ENCODE measurements around the gene UBE3C. TPM values are rescaled to one million over a fixed set of nuclear protein-coding genes. Genes with fewer than 3 reads are reported as not detected.

Gene UBE3C
- total RNA-seq (100 to 1,000 TPM in 2 of 5 donors, 10 to 100 TPM in 3; 60.9 to 162 (median 84.3) TPM), polyA plus RNA-seq (10 to 100 TPM; 13.5 to 23.4 (median 19.6) TPM)
- long read RNA-seq, donor 1, full-length matches to known transcripts = 1 of 1 reads
- long read RNA-seq, donor 1, partial matches to known transcripts = 0 of 1 reads
- long read RNA-seq, donor 1, other reads (novel, unspliced or antisense) = 0 of 1 reads
- long read RNA-seq, donor 2, full-length matches to known transcripts = 4 of 4 reads
- long read RNA-seq, donor 2, partial matches to known transcripts = 0 of 4 reads
- long read RNA-seq, donor 2, other reads (novel, unspliced or antisense) = 0 of 4 reads
- long read RNA-seq, donor 3, full-length matches to known transcripts = 1 of 1 reads
- long read RNA-seq, donor 3, partial matches to known transcripts = 0 of 1 reads
- long read RNA-seq, donor 3, other reads (novel, unspliced or antisense) = 0 of 1 reads
- long read RNA-seq, donor 4 = 0 reads
- long read RNA-seq, donor 5, full-length matches to known transcripts = 1 of 1 reads
- long read RNA-seq, donor 5, partial matches to known transcripts = 0 of 1 reads
- long read RNA-seq, donor 5, other reads (novel, unspliced or antisense) = 0 of 1 reads
- long read RNA-seq, donor 6, full-length matches to known transcripts = 4 of 4 reads
- long read RNA-seq, donor 6, partial matches to known transcripts = 0 of 4 reads
- long read RNA-seq, donor 6, other reads (novel, unspliced or antisense) = 0 of 4 reads
- long read RNA-seq, donor 7, full-length matches to known transcripts = 1 of 1 reads
- long read RNA-seq, donor 7, partial matches to known transcripts = 0 of 1 reads
- long read RNA-seq, donor 7, other reads (novel, unspliced or antisense) = 0 of 1 reads
- long read RNA-seq, donor 8, full-length matches to known transcripts = 3 of 3 reads
- long read RNA-seq, donor 8, partial matches to known transcripts = 0 of 3 reads
- long read RNA-seq, donor 8, other reads (novel, unspliced or antisense) = 0 of 3 reads
- long read RNA-seq, donor 9 = 0 reads
- long read RNA-seq, donor 10, full-length matches to known transcripts = 1 of 1 reads
- long read RNA-seq, donor 10, partial matches to known transcripts = 0 of 1 reads
- long read RNA-seq, donor 10, other reads (novel, unspliced or antisense) = 0 of 1 reads

DNA sequence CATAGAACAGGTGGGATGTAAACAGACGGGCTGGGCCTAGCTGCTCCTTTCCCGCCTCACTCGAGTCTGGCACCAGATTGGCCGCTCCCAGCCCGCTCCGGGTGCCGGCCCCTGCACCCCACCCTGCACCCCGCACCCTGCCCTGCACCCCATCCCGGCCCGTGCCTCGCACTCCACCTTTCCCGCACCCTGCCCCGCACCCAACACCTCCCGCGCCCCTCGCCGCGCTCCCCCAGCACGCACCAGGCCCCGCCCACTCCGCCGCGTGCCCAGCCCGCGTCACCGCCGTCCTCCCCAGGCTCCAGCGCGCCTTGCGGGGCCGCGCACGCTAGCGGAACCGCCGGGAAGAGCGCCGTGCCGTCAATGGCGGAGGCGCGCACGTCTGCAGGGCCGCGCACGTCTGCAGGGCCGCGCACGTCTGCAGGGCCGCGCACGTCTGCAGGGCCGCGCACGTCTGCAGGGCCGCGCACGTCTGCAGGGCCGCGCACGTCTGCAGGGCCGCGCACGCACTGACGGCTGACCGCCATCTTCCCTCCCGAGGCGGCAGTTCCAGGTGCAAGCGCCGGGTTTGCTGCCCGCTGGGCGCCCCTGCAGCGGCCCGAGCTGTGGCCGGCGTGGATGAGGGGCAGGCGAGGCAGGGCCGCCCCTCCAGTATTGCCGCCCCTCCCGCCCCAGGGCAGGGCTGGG is at the start of gene UBE3C:
Gene UBE3C (plus strand): TSS at position 503 of the 687 bp plus-strand sequence. CDS start 347 bp downstream, outside the sequence.
- peaks cover 0 to 24% (median 19%) of the 10 kb centered on the region in 4 donors for H3K36me3 ChIP-seq
- TF ChIP-seq EP300 (IDR thresholded peaks at IDR 0.05) = no peak
- TF ChIP-seq POLR2A (IDR thresholded peaks at IDR 0.05) = no peak
- TF ChIP-seq POLR2AphosphoS5 (IDR thresholded peaks at IDR 0.05) = peak; percentile 63 to 83 (median 81)
- TF ChIP-seq, protein P1, sequence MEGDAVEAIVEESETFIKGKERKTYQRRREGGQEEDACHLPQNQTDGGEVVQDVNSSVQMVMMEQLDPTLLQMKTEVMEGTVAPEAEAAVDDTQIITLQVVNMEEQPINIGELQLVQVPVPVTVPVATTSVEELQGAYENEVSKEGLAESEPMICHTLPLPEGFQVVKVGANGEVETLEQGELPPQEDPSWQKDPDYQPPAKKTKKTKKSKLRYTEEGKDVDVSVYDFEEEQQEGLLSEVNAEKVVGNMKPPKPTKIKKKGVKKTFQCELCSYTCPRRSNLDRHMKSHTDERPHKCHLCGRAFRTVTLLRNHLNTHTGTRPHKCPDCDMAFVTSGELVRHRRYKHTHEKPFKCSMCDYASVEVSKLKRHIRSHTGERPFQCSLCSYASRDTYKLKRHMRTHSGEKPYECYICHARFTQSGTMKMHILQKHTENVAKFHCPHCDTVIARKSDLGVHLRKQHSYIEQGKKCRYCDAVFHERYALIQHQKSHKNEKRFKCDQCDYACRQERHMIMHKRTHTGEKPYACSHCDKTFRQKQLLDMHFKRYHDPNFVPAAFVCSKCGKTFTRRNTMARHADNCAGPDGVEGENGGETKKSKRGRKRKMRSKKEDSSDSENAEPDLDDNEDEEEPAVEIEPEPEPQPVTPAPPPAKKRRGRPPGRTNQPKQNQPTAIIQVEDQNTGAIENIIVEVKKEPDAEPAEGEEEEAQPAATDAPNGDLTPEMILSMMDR (IDR thresholded peaks at IDR 0.05) = peak in 1 of 7 experiments; percentile 25
- 0 to 6% (median 2%) methylated on average over 8 to 80 of the region's 80 CpGs for WGBS, 5 donors
- no peaks in the 10 kb centered on the region for H3K27me3 ChIP-seq
- H3K4me3 ChIP-seq = peak within 1 kb of the TSS; percentile 70 to 91 (median 90)
- intact Hi-C loops (cut with DNase I; ENCODE audit: low total_unique reads) = no loop called here
- H3K27ac ChIP-seq = peak within 1 kb of the TSS; percentile 92 to 95 (median 94)
- no peaks in the 10 kb centered on the region for H3K9me3 ChIP-seq
- peak; percentile 91 to 98 for DNase-seq
- peaks cover 19 to 60% (median 40%) of the 10 kb centered on the region in 4 donors for H3K4me1 ChIP-seq

DNA sequence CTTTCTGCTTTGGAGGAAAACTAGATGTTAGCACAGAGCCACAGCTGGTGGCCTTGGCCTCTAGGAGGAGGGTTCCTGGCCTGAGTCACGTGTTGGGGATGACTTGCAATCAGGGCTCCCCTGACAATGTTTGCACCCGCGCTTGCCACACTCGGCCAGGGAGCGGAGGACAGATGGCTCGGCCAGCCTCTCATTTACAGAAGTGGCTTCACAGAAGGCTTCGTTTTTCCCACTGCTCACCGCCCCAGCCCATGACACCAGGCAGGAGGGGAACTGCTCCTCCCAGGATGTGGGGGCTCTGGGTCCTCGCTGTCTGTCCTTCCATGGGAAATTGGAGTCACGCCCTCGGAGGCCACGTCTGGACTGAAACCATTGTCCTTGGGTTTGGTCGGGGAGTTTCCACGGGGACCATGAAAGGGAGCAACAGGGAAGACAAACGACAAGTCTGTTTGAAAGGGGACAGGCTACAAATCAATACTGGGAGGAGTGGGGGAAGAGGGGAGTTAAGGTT is 49.6 kb upstream of the UBE3C start:
- 37 to 50% (median 41%) methylated on average over 15 of the region's 15 CpGs for WGBS, 5 donors

DNA sequence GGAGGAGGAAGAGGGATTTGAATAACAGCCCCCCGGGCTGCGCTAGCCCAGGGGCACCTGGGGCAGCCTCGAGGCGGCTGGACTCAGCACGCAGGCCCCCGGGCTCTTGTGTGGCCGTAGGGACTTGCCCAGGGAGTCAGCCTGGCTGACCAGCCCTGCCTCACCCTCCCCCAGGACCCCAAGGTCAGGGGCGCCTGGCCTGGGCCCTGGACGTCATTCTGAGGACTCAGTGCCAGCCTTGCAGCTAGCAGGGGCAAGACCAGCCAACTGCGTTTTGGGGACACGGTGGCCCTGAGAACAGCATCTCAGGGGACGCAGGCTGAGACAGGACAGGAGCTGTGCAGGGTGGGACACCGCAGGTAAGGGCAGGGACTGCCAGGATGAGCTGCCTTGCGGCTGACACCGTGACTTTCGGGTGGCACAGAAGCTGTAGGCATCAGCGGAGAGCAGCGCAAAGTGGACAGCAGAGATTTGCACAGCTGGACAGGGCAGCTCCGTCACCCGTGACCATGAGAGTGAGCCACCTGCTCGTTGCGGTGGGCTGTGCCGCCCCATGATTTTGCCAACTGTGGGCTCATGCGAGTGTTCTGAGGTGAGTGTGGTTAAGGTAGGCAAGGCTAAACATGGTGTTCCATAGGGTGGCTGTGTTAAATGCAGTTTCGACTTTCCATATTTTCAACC is 48.1 kb upstream of the UBE3C start:
- peaks cover 0 to 18% (median 8%) of the 10 kb centered on the region in 4 donors for H3K9me3 ChIP-seq
- DNase-seq = no peak
- no peaks in the 10 kb centered on the region for H3K36me3 ChIP-seq
- intact Hi-C loops (cut with DNase I; ENCODE audit: low total_unique reads) = no loop called here
- no peak overlapping the region for H3K27ac ChIP-seq
- TF ChIP-seq POLR2AphosphoS5 (IDR thresholded peaks at IDR 0.05) = no peak
- TF ChIP-seq, protein P1 (IDR thresholded peaks at IDR 0.05) = no peak
- TF ChIP-seq POLR2A (IDR thresholded peaks at IDR 0.05) = no peak
- TF ChIP-seq EP300 (IDR thresholded peaks at IDR 0.05) = no peak
- H3K4me3 ChIP-seq = no peak overlapping the region
- peaks cover 0 to 36% (median 4%) of the 10 kb centered on the region in 3 donors for H3K27me3 ChIP-seq
- 85 to 94% (median 89%) methylated on average over 17 to 25 of the region's 25 CpGs for WGBS, 5 donors
- H3K4me1 ChIP-seq = no peaks in the 10 kb centered on the region

More for the DNA sequence above, 49.6 kb upstream of the UBE3C start:
- Histone ChIP-seq H3K4me1 (no peaks in the 10 kb centered on the region), H3K36me3 (no peaks in the 10 kb centered on the region), H3K27ac (no peak overlapping the region), H3K9me3 (peaks cover 6 to 33% (median 19%) of the 10 kb centered on the region in 4 donors), H3K4me3 (no peak overlapping the region), H3K27me3 (peaks cover 0 to 36% (median 4%) of the 10 kb centered on the region in 3 donors)
- TF ChIP-seq POLR2A (IDR thresholded peaks at IDR 0.05) (no peak), POLR2AphosphoS5 (IDR thresholded peaks at IDR 0.05) (no peak), EP300 (IDR thresholded peaks at IDR 0.05) (no peak)
- TF ChIP-seq, protein P1 (IDR thresholded peaks at IDR 0.05) = no peak
- DNase-seq = peak in 1 of 2 donors; percentile 5
- intact Hi-C loops (cut with DNase I; ENCODE audit: low total_unique reads) = no loop called here
